Endothelial cell (in vitro differentiated cells): ENCODE data around the gene SH3RF2. TPM values are rescaled to one million over a fixed set of nuclear protein-coding genes. Genes with fewer than 3 reads are reported as not detected.

Experiments
- DNase-seq: peaks from one replicate; pipeline ENCODE4 v3.0.0; 2021; ENCODE audit warnings: low spot score
- H3K27ac Mint-ChIP-seq: one replicate; pipeline ENCODE4 v1.8.0; 2021; ENCODE audit warnings: mixed read lengths, inconsistent platforms; ENCODE audit not compliant: unreplicated experiment
- H3K27me3 Mint-ChIP-seq: one replicate; pipeline ENCODE4 v1.8.0; 2021; ENCODE audit warnings: mild to moderate bottlenecking, moderate library complexity, mixed read lengths, inconsistent platforms; ENCODE audit not compliant: unreplicated experiment
- H3K36me3 Mint-ChIP-seq: one replicate; pipeline ENCODE4 v1.8.0; 2021; ENCODE audit warnings: mild to moderate bottlenecking, low read depth, mixed read lengths, inconsistent platforms; ENCODE audit not compliant: unreplicated experiment
- H3K4me1 Mint-ChIP-seq: one replicate; pipeline ENCODE4 v1.8.0; 2021; ENCODE audit warnings: mild to moderate bottlenecking, mixed read lengths, inconsistent platforms; ENCODE audit not compliant: unreplicated experiment
- H3K4me3 Mint-ChIP-seq: one replicate; pipeline ENCODE4 v1.8.0; 2021; ENCODE audit warnings: mild to moderate bottlenecking, mixed read lengths, inconsistent platforms; ENCODE audit not compliant: unreplicated experiment
- H3K9me3 Mint-ChIP-seq: one replicate; pipeline ENCODE4 v1.8.0; 2021; ENCODE audit warnings: mixed read lengths, inconsistent platforms; ENCODE audit not compliant: unreplicated experiment
- CTCF ChIP-seq: fragments of 200-600 bp; sonication (generic); IDR thresholded peaks from one replicate; pipeline ENCODE4 v1.5.0; 2021; ENCODE audit warnings: antibody characterized with exemption; ENCODE audit not compliant: unreplicated experiment
- total RNA-seq: library from RNA; stranded (reverse); fragmentation: NEBNext Ultra II Directional; extraction: Animal tissue kit (Norgen Biotek cat#: 25700); gene quantifications from one replicate; pipeline ENCODE4 v1.2.1, GENCODE V29; 2021; ENCODE audit not compliant: unreplicated experiment

The SH3RF2 gene
- total RNA-seq, 1 donor from 2014 or later = 0.23 TPM

GRCh38 chr5:146042628-146043279 lies 106.4 kb downstream of the SH3RF2 start:
- Mint-ChIP-seq H3K4me1 (peaks cover 3% of the 10 kb centered on the region), H3K4me3 (no peak overlapping the region), H3K9me3 (no peaks in the 10 kb centered on the region), H3K27ac (no peak overlapping the region), H3K36me3 (no peaks in the 10 kb centered on the region), H3K27me3 (no peaks in the 10 kb centered on the region)
- no peak for DNase-seq
- TF ChIP-seq CTCF = no peak

GRCh38 chr5:146043722-146044121 lies 107.3 kb downstream of the SH3RF2 start:
- Mint-ChIP-seq H3K27me3 (no peaks in the 10 kb centered on the region), H3K4me3 (no peak overlapping the region), H3K36me3 (no peaks in the 10 kb centered on the region), H3K9me3 (no peaks in the 10 kb centered on the region), H3K4me1 (peaks cover 3% of the 10 kb centered on the region), H3K27ac (no peak overlapping the region)
- no peak for TF ChIP-seq CTCF
- DNase-seq = no peak

- H3K9me3 Mint-ChIP-seq = no peaks in the 10 kb centered on the region
- no peaks in the 10 kb centered on the region for H3K36me3 Mint-ChIP-seq
- no peak overlapping the region for H3K4me3 Mint-ChIP-seq
- no peak overlapping the region for H3K27ac Mint-ChIP-seq
- H3K4me1 Mint-ChIP-seq = peaks cover 2% of the 10 kb centered on the region
- H3K27me3 Mint-ChIP-seq = peaks cover 5% of the 10 kb centered on the region
- no peak for DNase-seq
- TF ChIP-seq CTCF = no peak
Observed at GRCh38 chr5:146047396-146047795, 111.0 kb downstream of the SH3RF2 start.

- no peak overlapping the region for H3K27ac Mint-ChIP-seq
- DNase-seq = peak; percentile 69
- no peaks in the 10 kb centered on the region for H3K9me3 Mint-ChIP-seq
- H3K27me3 Mint-ChIP-seq = peaks cover 5% of the 10 kb centered on the region
- no peaks in the 10 kb centered on the region for H3K36me3 Mint-ChIP-seq
- no peaks in the 10 kb centered on the region for H3K4me1 Mint-ChIP-seq
- peak; percentile 51 for TF ChIP-seq CTCF
- no peak overlapping the region for H3K4me3 Mint-ChIP-seq
Observed at GRCh38 chr5:146048994-146049703, 112.8 kb downstream of the SH3RF2 start.

- Mint-ChIP-seq H3K9me3 (no peaks in the 10 kb centered on the region), H3K4me1 (no peaks in the 10 kb centered on the region), H3K4me3 (no peak overlapping the region), H3K36me3 (no peaks in the 10 kb centered on the region), H3K27me3 (peaks cover 5% of the 10 kb centered on the region), H3K27ac (no peak overlapping the region)
- no peak for TF ChIP-seq CTCF
- no peak for DNase-seq
Observed at GRCh38 chr5:146049704-146050026, 113.3 kb downstream of the SH3RF2 start.
